ENCODE data around the gene CYFIP1.

The CYFIP1 gene

DNA sequence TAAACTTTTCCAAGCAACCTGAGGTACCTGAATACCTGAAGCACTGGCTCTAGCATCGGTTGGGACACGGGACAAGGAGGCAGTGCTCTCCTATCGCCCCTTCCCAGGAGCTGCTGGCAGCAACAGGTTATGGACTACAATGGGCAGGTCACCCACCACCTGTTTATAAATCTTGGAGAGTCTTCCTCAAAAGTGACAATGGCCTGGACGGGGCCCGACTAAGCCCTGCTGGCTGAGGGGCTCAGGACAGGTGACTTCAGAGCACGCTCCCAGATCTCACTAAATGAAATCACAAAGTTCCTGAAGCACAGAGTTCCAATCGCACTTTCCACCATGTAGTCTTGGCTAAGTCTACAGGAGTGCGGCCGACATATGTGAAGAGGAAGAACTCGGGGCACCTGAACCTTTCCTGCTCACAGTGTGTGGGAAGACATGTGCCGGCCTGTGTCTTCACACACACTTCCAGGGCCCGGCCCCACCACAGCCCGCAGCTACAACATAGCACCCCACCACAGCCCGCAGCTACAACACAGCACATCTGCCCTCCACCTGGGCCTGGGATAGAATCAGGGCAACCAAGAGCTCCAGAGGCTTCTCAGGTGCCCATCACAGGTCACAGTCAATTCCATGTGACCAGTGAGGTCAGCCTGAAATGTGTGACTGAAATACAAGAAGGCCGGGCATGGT is 12.9 kb downstream of the CYFIP1 start:
- DNase-seq = no peak

DNA sequence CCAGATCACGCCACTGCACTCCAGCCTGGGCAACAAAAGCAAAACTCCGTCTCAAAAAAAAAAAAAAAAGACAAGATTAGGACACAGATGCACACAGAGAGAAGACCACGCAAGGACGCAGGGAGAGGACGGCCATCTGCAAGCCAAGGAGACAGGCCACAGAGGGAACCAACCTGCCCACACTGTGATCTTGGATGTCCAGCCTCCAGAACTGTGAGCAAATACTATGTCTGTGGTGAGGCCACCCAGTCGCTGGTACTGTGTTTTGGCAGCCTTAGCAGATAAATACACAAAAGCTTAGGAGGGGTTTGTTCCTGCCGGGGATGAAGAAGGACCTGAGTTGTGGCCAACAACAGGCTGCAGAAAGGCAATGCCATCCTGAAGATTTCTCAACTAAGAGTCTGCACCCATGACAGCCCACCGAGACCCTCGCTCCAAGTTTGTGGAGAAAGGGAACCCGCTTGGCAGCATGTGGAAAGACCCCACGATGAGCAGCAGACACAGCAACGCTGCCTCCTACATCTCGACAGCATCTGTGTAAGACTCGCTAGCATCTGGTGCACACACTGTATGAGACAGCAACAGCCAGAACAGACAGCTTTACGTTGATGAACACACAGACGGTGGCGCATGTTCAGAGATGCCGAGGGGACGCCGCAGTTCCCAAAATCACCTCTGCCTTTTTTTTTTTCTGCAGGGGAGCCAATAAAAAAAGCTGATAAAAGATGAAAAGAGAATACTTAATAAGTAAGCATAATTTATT is 13.7 kb downstream of the CYFIP1 start:
- DNase-seq = no peak

- no peak for DNase-seq
Observed at GRCh38 chr15:22963641-22964040, 16.5 kb downstream of the CYFIP1 start.

- DNase-seq = no peak
Observed at GRCh38 chr15:22962611-22963010, 17.6 kb downstream of the CYFIP1 start.

DNA sequence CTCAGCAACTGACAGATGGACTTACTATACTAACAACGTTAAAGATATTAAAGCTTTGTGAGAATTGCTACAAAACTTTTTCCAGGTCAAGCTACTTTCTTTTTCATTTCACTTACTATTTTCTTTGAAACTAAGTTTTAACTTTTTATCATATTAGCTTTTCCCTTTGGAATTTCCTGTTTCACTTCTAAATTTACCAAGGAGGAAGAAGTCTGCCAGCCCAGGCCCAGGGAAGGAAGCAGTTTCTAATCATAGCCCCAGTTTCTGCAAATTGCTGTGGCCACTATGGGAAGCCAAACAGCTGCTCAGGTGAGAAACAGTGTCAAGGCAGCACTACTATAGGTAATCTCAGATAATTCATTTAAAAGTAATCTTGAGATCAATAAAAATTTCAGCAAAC is 18.4 kb downstream of the CYFIP1 start:
- no peak for DNase-seq

DNA sequence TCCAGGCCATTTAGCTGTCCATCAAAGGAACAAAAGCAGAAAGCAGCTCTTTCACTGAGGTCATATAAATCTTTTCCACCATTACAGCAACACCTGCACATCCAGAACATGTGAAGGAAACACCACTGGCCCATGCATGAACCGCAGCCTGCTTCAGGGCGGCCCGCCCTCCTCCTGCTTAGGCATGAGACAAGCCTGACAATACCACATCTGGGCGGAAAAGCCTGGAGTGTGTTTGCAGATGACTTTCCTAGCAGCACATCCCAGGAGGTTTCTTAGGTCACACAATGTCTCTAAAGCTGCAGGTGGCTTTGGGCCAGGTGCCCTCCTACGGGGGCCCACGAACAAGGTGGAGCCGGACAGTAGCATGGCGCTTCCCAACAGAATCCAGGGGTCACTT is 19.6 kb downstream of the CYFIP1 start:
- DNase-seq = no peak

- DNase-seq = no peak
Observed at GRCh38 chr15:22960126-22960525, 20.0 kb downstream of the CYFIP1 start.

- DNase-seq = no peak
Observed at GRCh38 chr15:22959321-22960101, 20.7 kb downstream of the CYFIP1 start.

GRCh38 chr15:22958487-22959280 is 21.5 kb downstream of the CYFIP1 start:
- DNase-seq = no peak

DNA sequence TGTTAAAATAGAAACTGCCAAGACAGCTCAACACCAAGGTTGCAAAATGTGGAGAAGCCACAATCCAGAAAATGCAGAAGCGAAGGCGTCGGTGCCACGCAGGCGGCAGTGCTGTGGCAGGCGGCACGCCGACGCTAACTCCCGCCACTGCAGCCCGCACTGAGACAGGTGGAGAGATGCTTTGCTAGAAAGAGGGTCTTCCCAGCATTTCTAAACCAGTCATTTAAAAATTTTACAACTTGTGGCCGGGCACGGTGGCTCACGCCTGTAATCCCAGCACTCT is 23.2 kb downstream of the CYFIP1 start:
- DNase-seq = no peak

DNA sequence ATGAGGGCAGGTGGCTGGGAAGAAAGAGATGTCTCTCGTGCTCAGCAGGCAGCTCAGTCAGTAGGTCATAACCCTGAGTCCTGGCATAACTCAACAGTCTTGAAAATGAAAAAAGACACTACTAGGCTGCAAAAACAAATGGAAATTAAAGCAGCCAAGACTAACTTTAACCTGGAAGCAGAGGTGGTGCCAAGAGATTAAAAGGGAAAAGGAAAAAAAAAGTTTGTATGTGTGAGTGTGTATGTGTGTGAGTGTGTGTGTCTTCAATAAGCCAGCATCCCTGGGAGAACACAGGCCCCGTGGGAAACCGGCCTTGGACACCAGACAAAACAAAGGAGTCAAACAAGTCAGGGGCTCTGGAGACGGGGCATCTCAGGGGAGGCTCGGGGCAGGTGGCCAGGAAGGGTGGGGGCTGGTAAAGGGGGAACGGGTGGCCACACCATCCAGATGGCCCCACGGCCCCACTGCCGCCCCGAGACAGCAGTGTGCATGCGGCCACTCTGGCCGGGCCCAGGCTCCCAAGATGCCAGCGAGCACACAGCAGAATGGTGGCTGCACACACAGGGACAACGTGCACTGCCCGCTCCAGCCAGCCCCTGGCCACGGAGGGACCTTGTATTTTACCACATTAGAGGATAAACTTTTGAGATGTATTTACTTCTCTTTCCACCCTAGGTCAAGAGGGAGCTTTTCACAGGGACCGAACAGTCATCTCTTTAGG is 23.8 kb downstream of the CYFIP1 start:
- DNase-seq = no peak

DNA sequence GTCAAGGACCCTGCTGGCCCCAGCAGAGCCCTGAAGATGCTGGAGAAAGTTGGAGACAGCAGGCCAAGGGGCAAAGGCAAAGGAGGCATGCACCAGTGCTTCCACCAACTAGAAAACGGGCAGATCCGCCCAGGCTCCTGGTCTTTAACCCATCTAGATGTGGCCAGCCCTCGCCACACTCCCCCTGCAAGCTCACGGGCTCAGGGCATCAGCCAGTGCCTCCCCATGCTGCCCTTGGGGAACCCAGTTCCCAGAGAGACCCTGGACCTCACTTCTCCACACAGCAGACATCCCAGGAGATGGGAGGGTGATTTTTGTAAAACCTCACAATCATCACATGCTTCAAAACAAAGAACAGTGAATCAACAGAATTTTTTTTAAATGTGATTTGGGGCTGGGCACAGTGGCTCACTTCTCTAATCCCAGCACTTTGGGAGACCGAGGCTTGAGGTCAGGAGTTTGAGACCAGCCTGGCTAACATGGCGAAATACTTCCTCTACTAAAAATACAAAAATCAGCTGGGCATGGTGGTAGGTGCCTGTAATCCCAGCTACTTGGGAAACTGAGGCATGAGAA is 24.5 kb downstream of the CYFIP1 start:
- no peak for DNase-seq

DNA sequence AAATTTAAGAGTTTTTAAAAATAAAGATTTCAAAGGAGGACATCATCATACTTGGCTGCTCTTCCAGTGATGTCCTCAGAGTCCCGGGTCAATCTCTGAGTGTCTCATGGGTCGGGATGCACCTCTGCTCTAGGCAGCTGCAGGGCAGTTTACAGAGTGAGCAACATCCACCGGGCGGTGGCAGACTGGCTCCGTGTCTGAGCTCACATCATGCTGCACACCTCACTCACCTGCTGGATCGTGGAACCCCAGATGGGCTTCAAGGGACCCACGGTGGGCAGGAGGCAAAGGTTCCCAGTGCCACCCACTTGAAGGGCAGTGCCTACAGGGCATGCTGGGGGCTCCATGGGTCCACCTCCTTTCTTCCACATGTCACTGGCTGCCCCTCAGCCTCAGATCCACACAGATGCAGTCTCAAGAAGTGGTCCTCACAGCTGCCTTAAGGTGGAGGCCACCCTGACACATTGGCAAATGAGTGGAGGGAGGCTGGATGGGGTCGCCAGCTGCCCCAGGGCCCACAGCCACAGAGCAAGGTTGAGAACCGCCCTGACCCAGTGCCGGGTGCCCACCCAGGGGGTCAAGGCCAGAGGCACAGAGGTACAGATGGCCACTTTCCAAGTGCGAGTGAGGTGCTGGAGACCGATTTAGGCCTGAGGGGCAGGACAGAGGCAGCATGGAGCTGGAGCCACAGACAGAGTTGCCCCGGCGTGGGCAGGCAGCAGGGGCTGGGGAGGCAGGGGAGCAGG is 25.2 kb downstream of the CYFIP1 start:
- DNase-seq = no peak

DNA sequence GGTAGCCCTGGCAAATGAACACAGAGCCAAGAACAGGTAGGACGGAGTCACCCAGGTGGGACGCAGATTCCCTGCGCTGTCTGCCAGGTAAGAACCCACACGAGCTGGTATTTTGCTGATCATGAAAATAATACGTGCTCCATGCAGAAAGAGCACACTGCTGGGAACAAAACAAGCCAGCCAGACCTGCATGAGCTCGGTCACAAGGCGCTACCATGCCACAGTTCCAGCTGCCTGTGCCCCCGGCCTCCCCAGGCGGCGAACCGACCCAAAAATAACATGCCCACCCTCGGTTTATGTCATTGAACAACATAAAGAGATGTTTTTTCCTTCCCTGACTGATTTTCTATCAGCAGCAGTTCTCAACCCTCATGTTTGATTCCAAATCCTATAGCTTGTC is 25.8 kb downstream of the CYFIP1 start:
- no peak for DNase-seq

DNA sequence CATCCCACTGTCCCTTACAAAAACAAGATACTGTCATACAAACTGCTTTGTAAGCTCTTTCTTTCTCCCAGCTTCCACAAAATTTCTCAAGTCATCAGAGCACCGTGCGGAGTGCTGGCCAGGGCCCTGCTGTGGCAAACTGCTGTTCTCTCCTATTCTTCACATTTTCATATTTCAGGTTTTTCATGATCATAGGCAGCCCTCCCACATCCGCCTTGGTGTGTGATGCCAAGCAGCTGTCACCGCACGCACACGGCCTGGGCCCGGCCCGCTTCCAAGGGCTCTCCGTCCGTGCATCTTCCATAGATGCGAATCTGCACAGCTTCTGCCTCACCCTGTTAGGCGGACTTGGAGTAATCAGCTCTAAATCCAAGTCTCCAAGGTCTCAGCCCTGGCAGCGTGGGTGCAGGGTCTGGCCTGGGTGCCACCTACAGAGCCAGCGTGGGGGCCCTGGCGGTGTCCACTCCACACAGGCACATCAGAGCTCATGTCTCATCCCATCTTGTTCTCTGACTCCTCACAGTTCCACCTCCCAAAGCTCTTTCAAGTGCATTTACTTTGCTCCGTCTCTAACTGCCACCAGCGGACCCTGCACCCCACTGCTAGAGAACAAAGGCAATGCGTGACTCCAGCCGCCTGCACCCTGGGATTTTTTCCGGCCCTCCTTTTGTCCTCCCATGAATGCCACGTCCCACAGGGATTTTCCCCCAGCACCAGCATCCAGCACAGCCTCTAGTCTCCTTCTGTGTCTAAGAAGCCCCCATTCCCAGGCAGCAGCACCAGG is 27.2 kb downstream of the CYFIP1 start:
- DNase-seq = no peak

- DNase-seq = no peak
Observed at GRCh38 chr15:22951381-22952280, 28.5 kb downstream of the CYFIP1 start.

GRCh38 chr15:22951031-22951380 is 29.2 kb downstream of the CYFIP1 start:
- DNase-seq = no peak

- no peak for DNase-seq
Observed at GRCh38 chr15:22950256-22950990, 29.7 kb downstream of the CYFIP1 start.

DNA sequence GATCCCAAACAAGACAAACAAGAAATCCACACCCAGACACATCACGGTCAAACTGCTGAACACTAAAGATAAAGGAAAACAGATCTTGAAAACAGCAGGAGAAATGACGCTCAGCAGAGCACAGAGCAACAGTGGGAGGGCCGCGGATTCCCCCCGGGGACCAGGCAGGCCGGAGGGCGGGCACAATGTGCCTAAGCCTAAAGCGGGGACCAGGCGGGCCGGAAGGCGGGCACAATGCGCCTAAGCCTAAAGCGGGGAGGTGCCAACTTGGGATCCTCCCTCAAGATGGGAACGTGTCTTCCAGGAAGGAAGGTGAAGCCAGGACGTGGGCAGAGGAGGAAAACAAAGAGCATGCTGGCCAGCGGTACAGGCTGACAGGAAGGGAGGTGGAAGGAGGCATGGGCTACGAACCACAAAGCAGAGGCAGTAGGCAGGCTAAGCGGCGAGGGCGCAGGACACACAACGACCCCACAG is 31.1 kb downstream of the CYFIP1 start:
- no peak for DNase-seq
